GM19455 (cell line): ENCODE data around the gene WDR90.

Experiments used
- ATAC-seq: cut with Tn5 transposase; IDR thresholded peaks from one replicate; pipeline ENCODE4 v1.9.1; 2021; ENCODE audit not compliant: unreplicated experiment

WDR90 gene

GRCh38 chr16:658679-659571 is 9.8 kb downstream of the WDR90 start:
- no peak for ATAC-seq

GRCh38 chr16:659618-660017 is 10.5 kb downstream of the WDR90 start:
- ATAC-seq: no peak

GRCh38 chr16:660132-660458 is 10.9 kb downstream of the WDR90 start:
- no peak for ATAC-seq

- no peak for ATAC-seq
Observed at GRCh38 chr16:660459-661183, 11.5 kb downstream of the WDR90 start.

- no peak for ATAC-seq
Observed at GRCh38 chr16:661184-661821, 12.1 kb downstream of the WDR90 start.

GRCh38 chr16:662095-662494 is 12.9 kb downstream of the WDR90 start:
- no peak for ATAC-seq

GRCh38 chr16:662597-662996 is 13.4 kb downstream of the WDR90 start:
- no peak for ATAC-seq

GRCh38 chr16:666572-666971 is 17.4 kb downstream of the WDR90 start:
- no peak for ATAC-seq

- no peak for ATAC-seq
Observed at GRCh38 chr16:667113-667779, 18.1 kb downstream of the WDR90 start.

- peak; percentile 66 for ATAC-seq
Observed at GRCh38 chr16:667780-668518, 18.8 kb downstream of the WDR90 start, which contains the start of gene RHOT2. TSS of gene RHOT2 (plus strand) at chr16:668132. CDS start at chr16:668200, 68 bp downstream.

- ATAC-seq: no peak
Observed at GRCh38 chr16:668519-669171, 19.5 kb downstream of the WDR90 start.

GRCh38 chr16:669666-670065 is 20.5 kb downstream of the WDR90 start:
- ATAC-seq: no peak

- no peak for ATAC-seq
Observed at GRCh38 chr16:670485-671352, 21.6 kb downstream of the WDR90 start.

GRCh38 chr16:671353-672131 is 22.4 kb downstream of the WDR90 start:
- no peak for ATAC-seq

- no peak for ATAC-seq
Observed at GRCh38 chr16:672371-672770, 23.2 kb downstream of the WDR90 start.

- ATAC-seq: no peak
Observed at GRCh38 chr16:672851-673250, 23.7 kb downstream of the WDR90 start.

- ATAC-seq: no peak
Observed at GRCh38 chr16:673399-673991, 24.3 kb downstream of the WDR90 start.
